Measurements from ENCODE around the gene C2CD3. TPM values are rescaled to one million over a fixed set of nuclear protein-coding genes. Genes with fewer than 3 reads are reported as not detected.

Gene C2CD3
- total RNA-seq, 1 donor from 2014 or later, result 27.6 TPM

Other genes starting within 250 kb of the C2CD3 start
- gene DNAJB13, start 220.0 kb downstream of the C2CD3 start, total RNA-seq, result 0.35 and 1.4 TPM in 2 replicates
- 13.7 and 48.6 TPM in 2 replicates for gene UCP2, start 188.2 kb downstream of the C2CD3 start, total RNA-seq
- 0.17 and 1.1 TPM in 2 replicates for gene UCP3, start 161.9 kb downstream of the C2CD3 start, total RNA-seq
- 27.6 and 69.9 TPM in 2 replicates for gene PPME1, start 287 bp upstream of the C2CD3 start, total RNA-seq
- 10.2 and 12.7 TPM in 2 replicates for gene P4HA3, start 140.6 kb upstream of the C2CD3 start, total RNA-seq
- gene PGM2L1, start 227.4 kb upstream of the C2CD3 start, total RNA-seq, result 29.2 and 32.6 TPM in 2 replicates